Right atrium auricular region (tissue), 2 donors: ENCODE results near the gene CCDC9. TPM values are rescaled to one million over a fixed set of nuclear protein-coding genes. Genes with fewer than 3 reads are reported as not detected.

Source experiments
- DNase-seq: peaks from one replicate; pipeline ENCODE4 v3.0.0-alpha.2; 2019; ENCODE audit warnings: low spot score
- H3K27ac ChIP-seq, 2 donors: fragments of 200-600 bp; sonication (generic); 1 replicate in 1 of 2; 2 replicates in 1 of 2; pipeline ENCODE4 v1.5.1; 2016 to 2019
- H3K27me3 ChIP-seq, 2 donors: fragments of 200-600 bp; sonication (generic); one replicate each; pipeline versions ENCODE4 v1.5.1 to v1.6.0; 2017 to 2019
- H3K36me3 ChIP-seq: fragments of 200-600 bp; sonication (generic); one replicate; pipeline ENCODE4 v1.5.1; 2016
- H3K4me1 ChIP-seq, 2 donors: fragments of 200-600 bp; sonication (generic); one replicate each; pipeline versions ENCODE4 v1.5.1 to v1.6.0; 2017 to 2019
- H3K4me3 ChIP-seq, 2 donors: fragments of 200-600 bp; sonication (generic); 1 replicate in 1 of 2; 2 replicates in 1 of 2; pipeline ENCODE4 v1.5.1; 2017 to 2019; ENCODE audit warnings: mild to moderate bottlenecking in 1 of 2, moderate library complexity in 1 of 2
- H3K9me3 ChIP-seq, 2 donors: fragments of 200-600 bp; sonication (generic); one replicate each; pipeline ENCODE4 v1.5.1; 2019
- total RNA-seq, 2 donors: library from RNA; depleted of rRNA; stranded (reverse); fragments of >200 nt; gene quantifications; one replicate each; pipeline ENCODE4 v1.1.0, GENCODE V29; 2016
- TF ChIP-seq, protein P1 (sequence below), 2 donors: fragments of 200-600 bp; sonication (generic); IDR thresholded peaks; one replicate each; pipeline ENCODE4 v1.5.1; 2019; ENCODE audit warnings: antibody characterized with exemption in 2 of 2

The CCDC9 gene
- total RNA-seq, 2 donors from 2014 or later, result 9.2 to 11.9 TPM

- H3K27me3 ChIP-seq, result no peaks in the 10 kb centered on the region
- peak overlapping the region; percentile 99 to 100 for H3K27ac ChIP-seq
- peak overlapping the region; percentile 45 to 84 for H3K4me3 ChIP-seq
- H3K36me3 ChIP-seq, result no peaks in the 10 kb centered on the region
- DNase-seq, result no peak
- peaks cover 0 to 54% of the 10 kb centered on the region in 2 donors for H3K4me1 ChIP-seq
- H3K9me3 ChIP-seq, result no peaks in the 10 kb centered on the region
- TF ChIP-seq, protein P1, sequence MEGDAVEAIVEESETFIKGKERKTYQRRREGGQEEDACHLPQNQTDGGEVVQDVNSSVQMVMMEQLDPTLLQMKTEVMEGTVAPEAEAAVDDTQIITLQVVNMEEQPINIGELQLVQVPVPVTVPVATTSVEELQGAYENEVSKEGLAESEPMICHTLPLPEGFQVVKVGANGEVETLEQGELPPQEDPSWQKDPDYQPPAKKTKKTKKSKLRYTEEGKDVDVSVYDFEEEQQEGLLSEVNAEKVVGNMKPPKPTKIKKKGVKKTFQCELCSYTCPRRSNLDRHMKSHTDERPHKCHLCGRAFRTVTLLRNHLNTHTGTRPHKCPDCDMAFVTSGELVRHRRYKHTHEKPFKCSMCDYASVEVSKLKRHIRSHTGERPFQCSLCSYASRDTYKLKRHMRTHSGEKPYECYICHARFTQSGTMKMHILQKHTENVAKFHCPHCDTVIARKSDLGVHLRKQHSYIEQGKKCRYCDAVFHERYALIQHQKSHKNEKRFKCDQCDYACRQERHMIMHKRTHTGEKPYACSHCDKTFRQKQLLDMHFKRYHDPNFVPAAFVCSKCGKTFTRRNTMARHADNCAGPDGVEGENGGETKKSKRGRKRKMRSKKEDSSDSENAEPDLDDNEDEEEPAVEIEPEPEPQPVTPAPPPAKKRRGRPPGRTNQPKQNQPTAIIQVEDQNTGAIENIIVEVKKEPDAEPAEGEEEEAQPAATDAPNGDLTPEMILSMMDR (IDR thresholded peaks at IDR 0.05), result no peak
Measured at GRCh38 chr19:47228168-47228936, 28.0 kb upstream of the CCDC9 start.

GRCh38 chr19:47228937-47229675 lies 27.2 kb upstream of the CCDC9 start:
- Histone ChIP-seq H3K9me3 (no peaks in the 10 kb centered on the region), H3K27me3 (no peaks in the 10 kb centered on the region), H3K27ac (peak overlapping the region; percentile 99 to 100), H3K36me3 (no peaks in the 10 kb centered on the region), H3K4me1 (peaks cover 0 to 54% of the 10 kb centered on the region in 2 donors), H3K4me3 (peak overlapping the region; percentile 84 to 85)
- DNase-seq, result no peak
- TF ChIP-seq, protein P1 (IDR thresholded peaks at IDR 0.05), result no peak

- Histone ChIP-seq H3K27me3 (no peaks in the 10 kb centered on the region), H3K27ac (peak overlapping the region; percentile 99 to 100), H3K4me1 (peaks cover 0 to 54% of the 10 kb centered on the region in 2 donors), H3K9me3 (no peaks in the 10 kb centered on the region), H3K36me3 (no peaks in the 10 kb centered on the region), H3K4me3 (peak overlapping the region; percentile 84 to 85)
- TF ChIP-seq, protein P1 (IDR thresholded peaks at IDR 0.05), result no peak
- DNase-seq, result no peak
Measured at GRCh38 chr19:47229676-47230053, 26.7 kb upstream of the CCDC9 start.

- H3K36me3 ChIP-seq, result no peaks in the 10 kb centered on the region
- peak overlapping the region; percentile 84 to 85 for H3K4me3 ChIP-seq
- peak overlapping the region; percentile 99 to 100 for H3K27ac ChIP-seq
- DNase-seq, result no peak
- no peaks in the 10 kb centered on the region for H3K9me3 ChIP-seq
- H3K27me3 ChIP-seq, result no peaks in the 10 kb centered on the region
- TF ChIP-seq, protein P1 (IDR thresholded peaks at IDR 0.05), result peak; percentile 92 to 99
- H3K4me1 ChIP-seq, result peaks cover 0 to 54% of the 10 kb centered on the region in 2 donors
Measured at GRCh38 chr19:47230054-47230920, 26.0 kb upstream of the CCDC9 start.

DNA sequence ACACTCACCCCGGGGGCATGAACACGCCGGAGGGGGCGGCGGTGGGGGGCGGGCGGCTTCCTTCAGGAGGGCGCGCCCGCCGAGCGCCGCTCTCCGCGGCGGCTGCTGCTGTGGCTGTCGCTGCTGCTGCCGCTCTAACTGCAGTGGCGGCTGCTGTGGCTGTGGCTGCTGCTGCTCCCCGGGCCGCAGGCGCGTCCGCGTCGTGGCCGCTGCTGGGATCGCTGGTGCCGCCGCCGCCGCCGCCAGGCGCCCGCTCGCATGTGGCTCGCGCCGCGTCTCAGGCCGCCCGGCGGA lies 25.5 kb upstream of the CCDC9 start, which contains the start of gene BBC3:
TSS of gene BBC3 (minus strand) at position 279 of the 294 bp plus-strand sequence. CDS start 2,768 bp downstream, outside the sequence.
- Histone ChIP-seq H3K4me3 (peak within 1 kb of the TSS; percentile 84 to 85), H3K4me1 (peaks cover 0 to 49% of the 10 kb centered on the region in 2 donors), H3K36me3 (no peaks in the 10 kb centered on the region), H3K27me3 (no peaks in the 10 kb centered on the region), H3K9me3 (no peaks in the 10 kb centered on the region), H3K27ac (peak within 1 kb of the TSS; percentile 99 to 100)
- TF ChIP-seq, protein P1 (IDR thresholded peaks at IDR 0.05), result no peak
- DNase-seq, result no peak
